T-cell (primary cell): ENCODE results near the gene PSMD11. TPM values are rescaled to one million over a fixed set of nuclear protein-coding genes. Genes with fewer than 3 reads are reported as not detected.
A peak's percentile ranks its signal among the peaks of the same experiment; 100 is the strongest.

Source experiments
- ATAC-seq, 4 experiments: fragments of 200-7000 bp in 3 of 4; fragments of 150-1000 bp in 1 of 4; cut with Tn5 transposase; replicated peaks in 1 of 4; 1 replicate in 3 of 4; 2 replicates in 1 of 4; pipeline ENCODE4 v1.10.0; 2021; ENCODE audit warnings: moderate library complexity in 3 of 4, mild to moderate bottlenecking in 2 of 4, moderate number of reproducible peaks in 1 of 4
- CTCF ChIA-PET, 2 donors: fragments of 300-600 bp; sonication (Branson Sonifier 250); formaldehyde crosslinking; loops; one replicate each; lab custom pipeline; 2022; ENCODE audit warnings: antibody characterized with exemption in 2 of 2; lab: Charles Lee
- POLR2A ChIA-PET, 2 donors: fragments of 300-600 bp; sonication (Branson Sonifier 250); formaldehyde crosslinking; loops; one replicate each; lab custom pipeline; 2022; ENCODE audit warnings: antibody characterized with exemption in 2 of 2; lab: Charles Lee
- DNase-seq, 35 experiments: peaks; one replicate each; pipeline versions ENCODE4 v3.0.0 to v3.0.0-alpha.2; 2013 to 2023
- H3K27ac ChIP-seq: one replicate; pipeline ENCODE4 v1.5.1; 2013; ENCODE audit warnings: low read length
- H3K27me3 ChIP-seq, 2 experiments: replicated peaks in 1 of 2; 1 replicate in 1 of 2; 2 replicates in 1 of 2; pipeline versions ENCODE4 v1.6.1 to v1.7.0; 2013; ENCODE audit warnings: low read length in 1 of 2, mixed read lengths in 1 of 2; ENCODE audit not compliant: control insufficient read depth in 2 of 2, insufficient read depth in 2 of 2; ENCODE audit errors: extremely low read depth in 1 of 2
- H3K36me3 ChIP-seq, 2 donors: 1 replicate in 1 of 2; 2 replicates in 1 of 2; pipeline versions ENCODE4 v1.6.1 to v1.7.0; 2013; ENCODE audit warnings: low read length in 1 of 2; ENCODE audit not compliant: control insufficient read depth in 2 of 2, insufficient read depth in 1 of 2; ENCODE audit errors: extremely low read depth in 1 of 2
- H3K4me1 ChIP-seq, 2 experiments: 1 replicate in 1 of 2; 2 replicates in 1 of 2; pipeline versions ENCODE4 v1.6.1 to v1.7.0; 2013; ENCODE audit warnings: low read length in 2 of 2, mixed read lengths in 1 of 2; ENCODE audit not compliant: insufficient read depth in 2 of 2, control insufficient read depth in 1 of 2; ENCODE audit errors: extremely low read depth in 1 of 2
- H3K4me3 ChIP-seq, 2 donors: 1 replicate in 1 of 2; 2 replicates in 1 of 2; pipeline versions ENCODE4 v1.5.1 to v1.7.0; 2013; ENCODE audit warnings: mild to moderate bottlenecking in 2 of 2, low read length in 1 of 2, moderate library complexity in 1 of 2; ENCODE audit not compliant: control insufficient read depth in 1 of 2; ENCODE audit errors: extremely low read depth in 1 of 2
- H3K9me3 ChIP-seq: 2 replicates; pipeline ENCODE4 v1.7.0; 2013
- H3K27ac Mint-ChIP-seq, 2 donors: one replicate each; pipeline ENCODE4 v1.8.0; 2020 to 2021; ENCODE audit warnings: mild to moderate bottlenecking in 2 of 2, mixed read lengths in 2 of 2
- H3K27me3 Mint-ChIP-seq, 2 donors: one replicate each; pipeline ENCODE4 v1.8.0; 2021 to 2022; ENCODE audit warnings: mixed read lengths in 2 of 2
- H3K36me3 Mint-ChIP-seq: one replicate; pipeline ENCODE4 v1.8.0; 2021; ENCODE audit warnings: mixed read lengths
- H3K4me1 Mint-ChIP-seq, 3 donors: one replicate each; pipeline ENCODE4 v1.8.0; 2020 to 2022; ENCODE audit warnings: mixed read lengths in 3 of 3, mild to moderate bottlenecking in 1 of 3
- H3K4me3 Mint-ChIP-seq, 3 donors: one replicate each; pipeline ENCODE4 v1.8.0; 2020 to 2022; ENCODE audit warnings: mild to moderate bottlenecking in 3 of 3, mixed read lengths in 3 of 3, moderate library complexity in 3 of 3
- H3K9me3 Mint-ChIP-seq, 3 donors: one replicate each; pipeline ENCODE4 v1.8.0; 2020 to 2022; ENCODE audit warnings: mixed read lengths in 3 of 3
- WGBS: methylation state at CpG from one replicate; pipeline ENCODE4 v1.1.5; 2013; ENCODE audit warnings: missing lambda C conversion rate; ENCODE audit not compliant: insufficient coverage; 5-methylcytosine and 5-hydroxymethylcytosine counted together
- total RNA-seq, 35 experiments: library from RNA in 6 of 35; stranded (reverse) in 6 of 35; fragments of 120-200 nt in 1 of 35; gene quantifications; one replicate each; pipeline versions ENCODE4 v1.2.1 to v1.2.4 and lab custom pipeline; 2013 to 2026

Gene PSMD11
- total RNA-seq, 5 donors from 2014 or later (not counting 1 experiment from before 2014, with no cell fraction given), result 56.3 to 72.8 (median 62.9) TPM

DNA sequence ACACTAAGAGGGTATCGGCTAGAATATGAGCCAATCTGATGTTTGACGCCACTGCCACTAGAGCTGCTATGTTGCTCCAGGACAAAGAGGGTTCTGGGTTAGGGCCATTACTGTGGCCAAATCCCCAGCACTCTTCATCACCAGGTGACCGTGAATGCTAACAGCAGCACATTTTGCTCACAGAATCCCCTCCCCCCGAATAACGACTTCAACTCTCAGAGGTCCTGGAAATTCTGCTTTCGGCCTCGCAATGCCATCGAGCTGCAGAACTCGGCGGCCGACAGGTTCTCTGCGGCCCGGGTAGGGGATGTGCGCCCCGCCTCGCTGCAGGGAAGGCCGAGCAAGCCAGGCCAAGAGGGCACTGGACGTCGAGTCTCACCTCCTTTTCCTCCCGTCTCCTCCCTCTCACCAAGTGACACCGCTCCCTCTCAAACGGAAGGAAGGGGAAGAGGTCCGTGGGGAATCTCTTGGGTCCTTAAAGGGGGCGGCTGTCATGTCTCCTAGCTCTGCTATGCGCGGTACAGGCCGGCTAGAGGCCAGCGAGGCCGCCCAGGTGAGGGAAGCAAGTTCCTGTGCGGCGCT is 74.4 kb downstream of the PSMD11 start:
- DNase-seq, result no peak
- H3K27ac ChIP-seq, result peak overlapping the region; percentile 43

DNA sequence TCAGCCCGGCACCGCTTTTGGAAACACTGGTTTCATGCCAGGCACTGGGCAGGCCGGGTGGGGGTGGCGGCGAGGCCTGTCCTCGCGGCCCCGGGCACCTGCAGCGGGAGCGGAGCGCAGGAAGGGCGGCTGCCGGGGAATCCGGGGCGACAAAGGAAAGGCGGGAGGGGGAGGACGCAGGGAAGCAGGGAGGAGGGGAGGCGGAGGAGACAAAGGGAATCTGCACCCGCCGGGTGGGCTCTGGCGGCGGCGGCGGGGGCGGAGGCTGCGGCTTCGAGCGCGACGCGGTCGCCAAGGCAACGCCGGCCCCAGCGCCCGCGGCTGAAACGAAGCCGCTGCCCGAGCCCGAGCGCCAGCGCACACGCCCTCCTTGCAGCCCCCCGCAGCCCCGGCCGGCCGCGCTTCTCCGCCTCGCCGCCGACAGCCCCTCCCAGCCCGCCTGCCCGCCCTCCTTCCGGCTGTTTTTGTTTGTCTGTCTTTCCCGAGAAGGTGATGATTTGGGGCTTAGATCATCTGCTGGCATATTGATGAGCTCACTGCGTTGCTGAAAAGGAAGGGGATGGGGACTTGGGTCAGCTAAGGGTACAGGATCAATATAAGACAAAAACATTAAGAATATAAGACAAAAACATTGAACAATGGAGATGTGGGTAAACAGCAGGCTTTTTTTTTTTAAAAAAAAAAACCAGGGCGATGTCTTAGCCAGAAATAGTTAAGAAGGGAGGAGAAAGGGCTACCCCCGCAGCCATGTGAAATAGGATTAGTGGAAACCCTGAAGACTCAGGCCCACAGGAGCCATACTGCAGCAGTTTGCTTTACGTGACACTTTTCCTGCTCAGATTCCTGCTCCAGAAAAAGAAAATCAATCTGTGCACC is 75.2 kb downstream of the PSMD11 start:
- Histone ChIP-seq H3K36me3 (no peaks in the 10 kb centered on the region), H3K27me3 (no peaks in the 10 kb centered on the region), H3K9me3 (no peaks in the 10 kb centered on the region), H3K4me3 (peak overlapping the region; percentile 39 to 49), H3K27ac (peak overlapping the region; percentile 82), H3K4me1 (peaks cover 30 to 85% of the 10 kb centered on the region in 2 experiments)
- H3K9me3 Mint-ChIP-seq, result no peaks in the 10 kb centered on the region
- no peaks in the 10 kb centered on the region for H3K27me3 Mint-ChIP-seq
- no peaks in the 10 kb centered on the region for H3K36me3 Mint-ChIP-seq
- H3K4me1 Mint-ChIP-seq, result peaks cover 73 to 84% (median 77%) of the 10 kb centered on the region in 3 donors
- CTCF ChIA-PET, result interaction anchor here in 1 of 2 donors (1.0 to 1.2 kb wide), 4 partner anchors 16 to 75 kb away, joined by 3 to 7 read pairs (median 5); partner anchors contain the start of gene PSMD11
- POLR2A ChIA-PET, result interaction anchor here (0.6 to 0.7 kb wide), 4 partner anchors 11 to 361 kb away, joined by 4 to 9 read pairs (median 4); no protein-coding TSS in a partner anchor
- peak in 34 of 35 experiments; percentile 40 to 85 (median 59) for DNase-seq
- peak overlapping the region; percentile 94 to 97 for H3K27ac Mint-ChIP-seq
- peak overlapping the region; percentile 71 to 82 (median 82) for H3K4me3 Mint-ChIP-seq
- ATAC-seq, result peak; percentile 53 to 81 (median 68)
- 1% methylated on average over 56 of the region's 61 CpGs for WGBS

More for the DNA sequence above, 74.4 kb downstream of the PSMD11 start:
- ChIA-PET POLR2A (interaction anchor here in 1 of 2 donors (0.6 kb wide), 1 partner anchor 361 kb away, joined by 4 read pairs; no protein-coding TSS in a partner anchor), CTCF (interaction anchor here in 1 of 2 donors (1.2 kb wide), 1 partner anchor 75 kb away, joined by 3 read pairs; the partner anchor contains the start of gene PSMD11)
- H3K9me3 Mint-ChIP-seq, result no peaks in the 10 kb centered on the region
- peaks cover 68 to 79% (median 72%) of the 10 kb centered on the region in 3 donors for H3K4me1 Mint-ChIP-seq
- no peaks in the 10 kb centered on the region for H3K9me3 ChIP-seq
- ATAC-seq, result no peak
- H3K36me3 ChIP-seq, result no peaks in the 10 kb centered on the region
- H3K27me3 Mint-ChIP-seq, result no peaks in the 10 kb centered on the region
- H3K27ac Mint-ChIP-seq, result peak overlapping the region; percentile 78 to 87
- peak overlapping the region; percentile 27 to 31 for H3K4me3 ChIP-seq
- H3K4me1 ChIP-seq, result peaks cover 30 to 79% of the 10 kb centered on the region in 2 experiments
- no peaks in the 10 kb centered on the region for H3K36me3 Mint-ChIP-seq
- H3K4me3 Mint-ChIP-seq, result peak overlapping the region; percentile 57 to 71 (median 69)
- WGBS, result 68% methylated on average over 24 of the region's 31 CpGs
- no peaks in the 10 kb centered on the region for H3K27me3 ChIP-seq

DNA sequence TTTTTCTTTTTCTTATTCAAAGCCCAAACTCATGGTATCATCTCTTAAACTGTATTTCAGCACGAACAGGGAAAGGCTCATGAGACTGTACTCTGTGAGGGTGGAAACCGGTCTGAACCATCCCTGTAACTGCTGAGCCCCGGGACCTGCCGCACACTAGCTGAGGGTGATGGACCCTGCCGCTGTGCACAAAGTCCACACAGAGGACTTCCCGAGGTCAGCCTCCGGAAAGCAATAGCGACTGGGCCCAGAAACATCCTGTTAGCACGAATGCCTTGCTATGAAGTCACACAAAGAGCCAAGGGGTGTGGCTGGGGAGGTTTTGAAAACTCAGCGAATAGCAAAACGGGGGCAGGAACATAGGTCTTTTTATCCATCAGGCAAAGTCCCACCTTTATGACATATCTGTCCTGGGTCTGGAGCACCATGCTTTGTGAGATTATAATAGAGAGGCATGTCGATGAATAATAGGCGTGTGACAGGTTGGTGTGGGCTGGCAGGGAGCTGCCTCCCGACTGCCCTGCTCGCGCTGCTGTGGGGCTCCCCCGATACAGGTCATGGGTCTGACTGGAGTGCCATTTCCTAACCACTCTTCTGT is 75.9 kb downstream of the PSMD11 start:
- ChIA-PET POLR2A (interaction anchor here (0.6 to 0.7 kb wide), 3 partner anchors 12 to 16 kb away, joined by 4 to 9 read pairs (median 5); no protein-coding TSS in a partner anchor), CTCF (interaction anchor here in 1 of 2 donors (1.0 kb wide), 3 partner anchors 17 to 57 kb away, joined by 4 to 7 read pairs (median 6); no protein-coding TSS in a partner anchor)
- Histone ChIP-seq H3K9me3 (no peaks in the 10 kb centered on the region), H3K4me1 (peaks cover 30 to 86% of the 10 kb centered on the region in 2 experiments), H3K27me3 (no peaks in the 10 kb centered on the region), H3K4me3 (peak overlapping the region; percentile 39 to 49), H3K36me3 (no peaks in the 10 kb centered on the region), H3K27ac (peak overlapping the region; percentile 82)
- peaks cover 76 to 85% (median 77%) of the 10 kb centered on the region in 3 donors for H3K4me1 Mint-ChIP-seq
- ATAC-seq (peak; percentile 34 to 49 (median 46)), DNase-seq (peak in 32 of 35 experiments; percentile 11 to 79 (median 46))
- peak overlapping the region; percentile 94 to 97 for H3K27ac Mint-ChIP-seq
- no peaks in the 10 kb centered on the region for H3K36me3 Mint-ChIP-seq
- peak overlapping the region; percentile 71 to 82 (median 82) for H3K4me3 Mint-ChIP-seq
- H3K9me3 Mint-ChIP-seq, result no peaks in the 10 kb centered on the region
- WGBS, result 31% methylated on average over 16 of the region's 17 CpGs
- H3K27me3 Mint-ChIP-seq, result no peaks in the 10 kb centered on the region

DNA sequence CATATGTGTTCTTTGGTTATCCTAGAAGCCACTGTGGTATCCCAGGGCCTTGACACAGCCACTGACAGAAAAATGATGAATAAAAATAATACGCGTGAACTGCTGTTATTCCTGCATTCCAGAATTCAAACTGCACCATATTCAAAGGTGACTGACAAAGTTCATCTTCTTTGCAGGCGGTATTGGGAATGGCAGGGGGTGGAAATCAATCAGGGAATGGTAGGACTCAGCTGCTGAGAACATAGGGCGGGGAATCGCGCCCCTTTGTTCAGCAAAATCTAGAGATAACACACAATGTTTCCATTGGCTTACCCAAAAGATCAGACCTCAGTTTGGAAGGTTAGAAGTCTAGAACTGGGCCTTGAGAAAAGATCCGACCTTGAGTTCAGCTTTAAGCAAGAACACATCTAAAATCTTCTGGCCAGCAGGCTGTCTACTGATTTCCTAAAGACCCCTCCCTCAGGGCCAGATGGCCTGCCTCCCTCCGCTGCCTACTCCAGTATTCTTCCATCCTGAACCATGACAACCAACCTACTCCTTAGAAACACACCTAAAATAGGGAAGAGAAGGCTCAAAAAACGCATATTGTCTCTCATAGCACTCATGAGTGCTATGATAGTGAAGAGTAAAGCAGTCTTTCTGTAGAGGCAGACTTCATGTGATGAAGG is 76.6 kb downstream of the PSMD11 start:
- Mint-ChIP-seq H3K4me1 (peaks cover 70 to 80% (median 71%) of the 10 kb centered on the region in 3 donors), H3K4me3 (peak overlapping the region; percentile 71 to 82 (median 82)), H3K27me3 (no peaks in the 10 kb centered on the region), H3K27ac (peak overlapping the region; percentile 94 to 97), H3K9me3 (no peaks in the 10 kb centered on the region), H3K36me3 (no peaks in the 10 kb centered on the region)
- Histone ChIP-seq H3K36me3 (no peaks in the 10 kb centered on the region), H3K9me3 (no peaks in the 10 kb centered on the region), H3K27ac (peak overlapping the region; percentile 82), H3K4me1 (peaks cover 27 to 80% of the 10 kb centered on the region in 2 experiments), H3K27me3 (no peaks in the 10 kb centered on the region), H3K4me3 (no peak overlapping the region)
- no peak for DNase-seq
- ChIA-PET POLR2A (no interaction called here), CTCF (no interaction called here)
- ATAC-seq, result no peak
- 100% methylated on average over 1 of the region's 9 CpGs for WGBS

DNA sequence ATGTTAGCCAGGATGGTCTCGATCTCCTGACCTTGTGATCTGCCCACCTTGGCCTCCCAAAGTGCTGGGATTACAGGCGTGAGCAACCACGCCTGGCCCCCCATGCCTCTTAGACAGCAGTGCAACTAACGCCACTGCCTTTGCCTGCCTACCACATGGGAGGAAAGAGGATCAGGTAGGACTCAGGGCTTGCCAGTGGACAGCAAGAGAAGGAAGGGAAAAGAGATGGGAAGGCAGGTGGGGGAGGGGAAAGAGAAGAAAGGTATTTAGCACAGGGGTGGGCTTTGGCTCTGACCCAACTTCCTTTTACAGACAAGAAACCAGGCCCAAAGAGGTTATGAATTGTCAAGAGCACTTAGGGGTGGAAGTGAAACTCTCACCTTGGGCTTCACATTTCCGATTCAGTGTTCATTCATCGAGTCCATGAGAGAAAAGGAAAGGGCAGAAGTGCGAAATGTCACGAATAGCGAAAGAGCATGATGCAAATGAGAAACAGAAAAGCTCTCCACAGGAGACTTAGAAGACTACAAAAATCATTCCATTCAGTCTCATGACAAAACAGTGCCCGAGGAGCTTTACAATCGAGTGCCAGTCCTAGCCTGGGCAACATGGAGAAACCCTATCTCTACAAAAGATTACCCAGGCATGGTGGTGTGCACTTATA is 78.8 kb downstream of the PSMD11 start:
- Histone ChIP-seq H3K36me3 (no peaks in the 10 kb centered on the region), H3K9me3 (no peaks in the 10 kb centered on the region), H3K4me1 (peaks cover 10 to 68% of the 10 kb centered on the region in 2 experiments), H3K27me3 (no peaks in the 10 kb centered on the region), H3K4me3 (no peak overlapping the region), H3K27ac (peak overlapping the region; percentile 39)
- H3K4me3 Mint-ChIP-seq, result peak overlapping the region in 2 of 3 donors; percentile 37 to 66
- DNase-seq (peak in 6 of 35 experiments; percentile 10 to 71 (median 13)), ATAC-seq (no peak)
- 34% methylated on average over 7 of the region's 11 CpGs for WGBS
- no peaks in the 10 kb centered on the region for H3K36me3 Mint-ChIP-seq
- no peaks in the 10 kb centered on the region for H3K27me3 Mint-ChIP-seq
- H3K4me1 Mint-ChIP-seq, result peaks cover 49 to 70% (median 50%) of the 10 kb centered on the region in 3 donors
- ChIA-PET CTCF (interaction anchor here (0.7 to 2.0 kb wide), 6 partner anchors 20 to 233 kb away, joined by 4 to 11 read pairs (median 4); no protein-coding TSS in a partner anchor), POLR2A (interaction anchor here in 1 of 2 donors (0.6 kb wide), 1 partner anchor 34 kb away, joined by 6 read pairs; no protein-coding TSS in a partner anchor)
- H3K9me3 Mint-ChIP-seq, result no peaks in the 10 kb centered on the region
- H3K27ac Mint-ChIP-seq, result peak overlapping the region in 1 of 2 donors; percentile 13
